Small intestine (tissue), 16 donors: Measurements from ENCODE around the gene GOLGA6L24. TPM values are rescaled to one million over a fixed set of nuclear protein-coding genes. Genes with fewer than 3 reads are reported as not detected.
"Not testable (repeated sequence)": the region's sequence is repeated elsewhere in the genome, so short reads cannot be mapped to it uniquely, and the experiment has no call there.

Experiments used
- DNase-seq, 2 donors: peaks; one replicate each; pipeline versions ENCODE4 v3.0.0 to v3.0.0-alpha.2; 2013
- FAIRE-seq: peaks from 2 replicates; lab custom pipeline; 2012; peaks lifted over from hg19 to GRCh38; lab: Jason Lieb, UNC
- H3K27ac ChIP-seq, 3 donors: one replicate each; pipeline ENCODE4 v1.5.1; 2013; ENCODE audit warnings: low read length in 2 of 3, mild to moderate bottlenecking in 2 of 3, control low read depth in 1 of 3, inconsistent platforms in 1 of 3, low read depth in 1 of 3, moderate library complexity in 1 of 3
- H3K27me3 ChIP-seq, 3 donors: one replicate each; pipeline ENCODE4 v1.6.1; 2013; ENCODE audit warnings: low read length in 3 of 3, inconsistent platforms in 1 of 3; ENCODE audit not compliant: control insufficient read depth in 3 of 3, insufficient read depth in 3 of 3
- H3K36me3 ChIP-seq, 3 donors: one replicate each; pipeline ENCODE4 v1.6.1; 2013; ENCODE audit warnings: low read length in 3 of 3, inconsistent platforms in 1 of 3, low read depth in 1 of 3, mild to moderate bottlenecking in 1 of 3, moderate library complexity in 1 of 3; ENCODE audit not compliant: control insufficient read depth in 3 of 3, insufficient read depth in 2 of 3
- H3K4me1 ChIP-seq, 3 donors: one replicate each; pipeline ENCODE4 v1.6.1; 2013; ENCODE audit warnings: low read length in 2 of 3, inconsistent platforms in 1 of 3, low read depth in 1 of 3, mild to moderate bottlenecking in 1 of 3, moderate library complexity in 1 of 3; ENCODE audit not compliant: control insufficient read depth in 3 of 3, insufficient read depth in 2 of 3
- H3K4me3 ChIP-seq, 3 donors: one replicate each; pipeline ENCODE4 v1.5.1; 2013; ENCODE audit warnings: low read length in 3 of 3, control low read depth in 1 of 3, inconsistent platforms in 1 of 3, low read depth in 1 of 3, mild to moderate bottlenecking in 1 of 3, moderate library complexity in 1 of 3
- H3K9me3 ChIP-seq, 2 donors: one replicate each; pipeline ENCODE4 v1.6.1; 2013; ENCODE audit warnings: low read depth in 1 of 2, low read length in 1 of 2; ENCODE audit not compliant: control insufficient read depth in 2 of 2, insufficient read depth in 1 of 2
- WGBS, 3 donors: extraction: QIAGEN DNeasy Blood & Tissue Kit; methylation state at CpG; one replicate each; pipeline ENCODE4 v1.1.7; 2013; 5-methylcytosine and 5-hydroxymethylcytosine counted together
- long read RNA-seq, 10 donors: transcript quantifications; one replicate each; lab custom pipeline, GENCODE V29; 2026
- polyA plus RNA-seq, 4 donors: library from polyadenylated mRNA; stranded (reverse) in 3 of 4; unstranded in 1 of 4; fragments of 200-250 nt in 3 of 4; fragments of 120-200 nt in 1 of 4; gene quantifications; one replicate each; pipeline versions ENCODE4 v1.2.1 to v1.2.3, GENCODE V29; 2013
- donor health status: healthy with polysubstance abuse.
- donor health status: control.
- donor health status: control.
- donor health status: Bipolar disorder and iron deficiency.
- donor health status: healthy.

The GOLGA6L24 gene, protein sequence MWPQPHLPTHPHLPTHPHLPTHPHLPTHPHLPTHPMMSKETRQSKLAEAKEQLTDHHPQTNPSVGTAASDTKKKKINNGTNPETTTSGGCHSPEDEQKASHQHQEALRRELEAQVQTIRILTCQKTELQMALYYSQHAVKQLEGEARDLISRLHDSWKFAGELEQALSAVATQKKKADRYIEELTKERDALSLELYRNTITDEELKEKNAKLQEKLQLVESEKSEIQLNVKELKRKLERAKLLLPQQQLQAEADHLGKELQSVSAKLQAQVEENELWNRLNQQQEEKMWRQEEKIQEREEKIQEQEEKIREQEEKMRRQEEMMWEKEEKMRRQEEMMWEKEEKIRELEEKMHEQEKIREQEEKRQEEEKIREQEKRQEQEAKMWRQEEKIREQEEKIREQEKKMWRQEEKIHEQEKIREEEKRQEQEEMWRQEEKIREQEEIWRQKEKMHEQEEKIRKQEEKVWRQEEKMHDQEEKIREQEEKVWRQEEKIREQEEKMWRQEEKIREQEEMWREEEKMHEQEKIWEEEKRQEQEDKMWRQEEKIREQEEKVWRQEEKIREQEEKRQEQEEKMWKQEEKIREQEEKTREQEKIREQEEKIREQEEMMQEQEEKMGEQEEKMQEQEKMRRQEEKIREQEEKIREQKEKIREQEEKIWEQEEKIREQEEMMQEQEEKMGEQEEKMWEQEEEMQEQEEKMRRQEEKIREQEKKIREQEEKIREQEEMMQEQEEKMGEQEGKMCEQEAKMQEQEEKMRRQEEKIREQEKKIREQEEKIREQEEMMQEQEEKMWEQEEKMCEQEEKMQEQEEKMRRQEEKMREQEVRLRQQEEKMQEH
- not detected for polyA plus RNA-seq
- long read RNA-seq, donor 1 = 0 reads
- long read RNA-seq, donor 2 = 0 reads
- long read RNA-seq, donor 3 = 0 reads
- long read RNA-seq, donor 4 = 0 reads
- long read RNA-seq, donor 5 = 0 reads
- long read RNA-seq, donor 6 = 0 reads
- long read RNA-seq, donor 7 = 0 reads
- long read RNA-seq, donor 8 = 0 reads
- long read RNA-seq, donor 9 = 0 reads
- long read RNA-seq, donor 10 = 0 reads

DNA sequence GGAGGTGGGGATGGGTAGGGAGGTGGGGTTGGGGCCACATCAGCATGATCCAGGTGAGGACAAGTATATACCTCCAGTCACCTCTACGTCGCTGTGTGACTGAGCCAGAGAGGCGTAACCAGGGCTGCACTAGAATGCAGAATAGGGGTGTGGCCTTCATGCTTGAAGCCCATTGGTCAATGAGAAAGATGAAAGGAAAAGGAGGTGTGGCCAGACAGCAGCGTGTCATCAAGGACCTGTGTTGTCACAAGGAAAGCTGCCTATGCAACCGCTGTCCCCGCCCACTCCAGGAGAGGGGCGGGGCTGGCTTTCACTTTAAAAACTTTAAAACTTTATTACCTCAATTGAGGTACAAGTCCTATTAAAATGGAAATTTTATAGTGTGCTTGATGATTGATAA lies at the start of gene GOLGA6L24:
Gene GOLGA6L24 (minus strand): TSS at position 101 of the 400 bp plus-strand sequence. CDS start 61 bp downstream, at position 40.
- not testable (repeated sequence) for H3K36me3 ChIP-seq, DNase-seq, H3K9me3 ChIP-seq, H3K4me1 ChIP-seq, H3K4me3 ChIP-seq, FAIRE-seq, H3K27ac ChIP-seq, H3K27me3 ChIP-seq
- WGBS, 3 donors = no CpG with 5 or more reads among the region's 7 CpGs

DNA sequence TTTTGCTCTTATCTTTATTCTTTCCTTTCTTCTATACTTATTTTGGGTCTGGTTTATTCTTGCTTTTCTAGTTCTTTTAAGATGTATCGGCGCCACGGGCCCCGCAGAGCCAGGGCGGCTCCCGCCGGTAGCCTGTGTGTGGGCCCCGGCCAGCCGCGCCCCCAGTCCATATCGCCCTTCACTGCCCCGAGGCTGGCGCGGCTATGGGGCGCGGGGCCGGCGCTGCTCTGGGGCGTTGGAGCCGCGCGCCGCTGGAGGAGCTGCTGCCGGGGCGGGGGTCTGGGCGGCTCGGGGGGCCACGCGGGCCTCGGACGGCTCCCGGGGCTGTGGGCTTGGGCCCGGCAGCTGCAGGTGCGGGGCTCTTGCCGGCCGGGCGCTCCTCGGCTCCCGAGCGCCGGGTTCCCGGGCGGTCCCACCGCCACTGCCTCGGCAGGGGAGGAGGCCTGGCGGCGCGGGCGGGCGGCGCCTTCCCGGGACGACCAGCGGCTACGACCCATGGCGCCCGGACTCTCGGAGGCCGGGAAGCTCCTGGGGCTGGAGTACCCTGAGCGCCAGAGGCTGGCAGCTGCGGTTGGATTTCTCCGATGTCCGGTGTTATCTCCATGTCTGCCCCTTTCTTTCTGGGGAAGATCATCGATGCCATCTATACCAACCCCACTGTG lies 45.0 kb upstream of the GOLGA6L24 start:
- H3K4me1 ChIP-seq, H3K36me3 ChIP-seq, FAIRE-seq, H3K27ac ChIP-seq, H3K4me3 ChIP-seq, H3K27me3 ChIP-seq, DNase-seq, H3K9me3 ChIP-seq: not testable (repeated sequence)
- no CpG with 5 or more reads among the region's 64 CpGs for WGBS, 3 donors

DNA sequence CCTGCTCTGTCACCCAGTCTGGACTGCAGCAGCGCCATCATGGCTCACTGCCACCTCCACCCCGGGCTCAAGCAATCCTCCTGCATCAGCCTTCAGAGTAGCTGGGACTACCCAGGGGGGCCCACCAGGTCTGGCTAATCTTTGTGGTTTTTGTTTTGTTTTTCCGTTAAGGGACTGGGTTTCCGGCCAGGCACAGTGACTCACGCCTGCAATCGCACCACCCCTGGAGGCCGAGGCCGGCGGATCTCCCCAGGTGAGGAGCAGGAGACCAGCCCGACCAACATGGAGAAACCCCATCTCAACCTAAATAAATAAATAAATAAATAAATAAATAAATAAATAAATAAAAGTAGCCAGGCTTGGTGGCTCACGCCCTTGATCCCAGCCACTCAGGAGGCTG lies 38.1 kb upstream of the GOLGA6L24 start:
- FAIRE-seq, H3K27me3 ChIP-seq, H3K4me3 ChIP-seq, H3K4me1 ChIP-seq, H3K9me3 ChIP-seq, H3K36me3 ChIP-seq, DNase-seq, H3K27ac ChIP-seq: not testable (repeated sequence)
- WGBS, 3 donors = 68 to 80% methylated on average over 2 of the region's 11 CpGs; no CpG with 5 or more reads in 1 of the 3 donors

DNA sequence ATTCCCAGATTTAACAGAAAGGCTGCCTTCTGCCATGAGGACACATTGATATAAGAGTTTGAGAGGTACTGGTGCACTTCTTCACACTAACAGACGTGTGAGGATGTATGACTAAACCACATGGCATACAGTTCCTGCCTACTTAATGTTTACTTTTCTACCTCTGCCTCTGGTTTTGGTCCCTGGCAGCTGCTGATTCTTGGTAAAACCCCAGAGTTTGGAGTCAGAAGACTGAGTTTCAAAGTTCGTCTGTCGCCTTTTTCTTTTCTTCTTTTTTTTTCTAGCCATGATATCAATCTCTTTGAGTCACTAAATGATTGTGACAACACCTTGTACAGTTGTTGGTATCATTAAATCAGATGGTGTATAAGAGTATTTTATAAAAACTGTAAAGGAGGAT lies 22.2 kb upstream of the GOLGA6L24 start:
- H3K27ac ChIP-seq, H3K36me3 ChIP-seq, FAIRE-seq, DNase-seq, H3K27me3 ChIP-seq, H3K9me3 ChIP-seq, H3K4me3 ChIP-seq, H3K4me1 ChIP-seq: not testable (repeated sequence)
- 10 to 41% (median 10%) methylated on average over 2 of the region's 3 CpGs for WGBS, 3 donors

DNA sequence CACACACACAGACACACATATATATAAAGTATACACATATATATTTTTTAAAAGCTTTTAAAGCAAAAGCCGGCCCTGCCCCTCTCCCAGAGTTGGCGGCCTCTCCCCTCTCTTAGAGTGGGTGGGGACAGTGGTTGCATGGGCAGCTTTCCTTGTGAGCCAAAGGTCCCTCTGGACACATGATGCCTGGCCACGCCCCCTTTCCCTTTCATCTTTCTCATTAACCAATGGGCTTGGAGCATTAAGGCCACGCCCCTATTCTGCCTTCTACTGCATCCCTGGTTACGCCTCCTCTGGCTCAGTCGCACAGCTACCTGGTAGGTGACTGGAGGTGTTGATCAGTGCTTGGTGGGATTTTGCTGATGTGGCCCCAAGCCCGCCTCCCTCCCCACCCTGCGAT lies 20.5 kb upstream of the GOLGA6L24 start, which contains the start of gene GOLGA8F:
Gene GOLGA8F (plus strand): TSS at position 301 of the 400 bp plus-strand sequence. CDS start 98 bp downstream, at position 399.
- not testable (repeated sequence) for H3K9me3 ChIP-seq, H3K27me3 ChIP-seq, H3K4me1 ChIP-seq, H3K27ac ChIP-seq, H3K36me3 ChIP-seq, FAIRE-seq, H3K4me3 ChIP-seq, DNase-seq
- WGBS, 3 donors = no CpG with 5 or more reads among the region's 8 CpGs

DNA sequence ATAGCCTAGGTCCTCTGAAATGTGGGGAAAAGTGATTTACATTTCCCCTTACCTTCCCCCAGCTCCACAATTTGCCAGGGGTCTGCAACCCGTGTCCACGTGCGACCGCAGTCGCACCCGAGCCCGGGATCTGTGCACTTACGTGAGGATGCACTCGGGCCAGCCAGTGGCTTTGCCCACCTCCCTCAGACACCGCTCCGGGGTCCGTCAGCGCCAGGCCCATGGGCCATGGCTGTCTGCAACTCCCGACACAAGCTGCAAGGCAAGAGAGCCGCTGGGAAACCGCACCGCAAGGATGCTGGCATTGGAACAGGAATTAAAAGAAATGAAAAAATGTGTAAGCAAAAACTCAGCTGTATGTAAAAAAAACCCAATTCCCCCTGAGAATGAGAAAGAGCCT lies 7.6 kb upstream of the GOLGA6L24 start:
- H3K27ac ChIP-seq, H3K4me1 ChIP-seq, H3K36me3 ChIP-seq, FAIRE-seq, H3K9me3 ChIP-seq, H3K27me3 ChIP-seq, DNase-seq, H3K4me3 ChIP-seq: not testable (repeated sequence)
- 92 to 97% (median 94%) methylated on average over 6 to 13 of the region's 17 CpGs for WGBS, 3 donors

DNA sequence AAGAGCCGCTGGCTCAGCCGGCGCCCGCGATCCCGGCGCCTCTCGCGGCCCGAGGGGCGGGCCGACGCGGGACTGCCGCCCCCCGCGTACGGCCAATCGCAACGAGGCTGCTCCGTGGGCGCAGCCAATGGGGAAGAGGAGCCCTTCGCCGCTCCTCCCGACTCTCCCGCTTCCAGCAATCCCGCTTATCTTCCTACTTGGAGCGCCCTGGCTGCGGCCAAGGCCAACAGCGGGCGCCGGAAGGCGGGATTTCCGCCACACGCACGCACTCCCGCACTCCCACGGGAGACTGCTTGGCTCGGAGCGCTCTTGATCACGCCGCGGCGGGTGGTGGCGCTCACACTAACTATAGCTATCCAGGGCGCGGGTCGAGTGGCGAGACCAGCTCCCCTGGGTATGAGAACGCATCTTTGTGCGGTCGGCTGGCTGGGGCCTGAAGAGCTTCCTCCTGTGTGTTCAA lies 35.7 kb downstream of the GOLGA6L24 start, which contains the start of gene HERC2:
Gene HERC2 (minus strand): TSS at position 51 of the 460 bp plus-strand sequence. CDS start 746 bp downstream, outside the sequence.
- FAIRE-seq, H3K9me3 ChIP-seq, H3K36me3 ChIP-seq, H3K27me3 ChIP-seq, H3K4me1 ChIP-seq, DNase-seq: not testable (repeated sequence)
- H3K27ac ChIP-seq = peak within 1 kb of the TSS in 1 of 3 donors; percentile 38
- H3K4me3 ChIP-seq = peak within 1 kb of the TSS in 1 of 3 donors; percentile 48
- WGBS, 3 donors = no CpG with 5 or more reads among the region's 52 CpGs
